Mesothelial cell of epicardium (in vitro differentiated cells): ENCODE results near the gene SMIM8. TPM values are rescaled to one million over a fixed set of nuclear protein-coding genes. Genes with fewer than 3 reads are reported as not detected.

Source experiments
- DNase-seq, 2 experiments: peaks; one replicate each; pipeline ENCODE4 v3.0.0; 2021; ENCODE audit warnings: low spot score in 2 of 2; ENCODE audit not compliant: unreplicated experiment in 2 of 2
- H3K27ac Mint-ChIP-seq: 2 replicates; pipeline ENCODE4 v1.8.0; 2021; ENCODE audit warnings: mixed read lengths
- H3K27me3 Mint-ChIP-seq: 2 replicates; pipeline ENCODE4 v1.8.0; 2021; ENCODE audit warnings: low read depth, mixed read lengths
- H3K36me3 Mint-ChIP-seq: 2 replicates; pipeline ENCODE4 v1.8.0; 2021; ENCODE audit warnings: mixed read lengths
- H3K4me1 Mint-ChIP-seq: 2 replicates; pipeline ENCODE4 v1.8.0; 2021; ENCODE audit warnings: mixed read lengths
- H3K4me3 Mint-ChIP-seq: 2 replicates; pipeline ENCODE4 v1.8.0; 2021; ENCODE audit warnings: mild to moderate bottlenecking, moderate library complexity, mixed read lengths
- H3K9me3 Mint-ChIP-seq: 2 replicates; pipeline ENCODE4 v1.8.0; 2021; ENCODE audit warnings: mixed read lengths
- total RNA-seq: library from RNA; stranded (reverse); gene quantifications from 3 replicates; pipeline ENCODE4 v1.2.1, GENCODE V29; 2021
- TF ChIP-seq, protein P1 (sequence below): fragments of 200-600 bp; sonication (generic); IDR thresholded peaks from one replicate; pipeline ENCODE4 v1.5.0; 2021; ENCODE audit warnings: antibody characterized with exemption; ENCODE audit not compliant: unreplicated experiment

The SMIM8 gene
- total RNA-seq, 1 donor from 2014 or later = 26.7 TPM

DNA sequence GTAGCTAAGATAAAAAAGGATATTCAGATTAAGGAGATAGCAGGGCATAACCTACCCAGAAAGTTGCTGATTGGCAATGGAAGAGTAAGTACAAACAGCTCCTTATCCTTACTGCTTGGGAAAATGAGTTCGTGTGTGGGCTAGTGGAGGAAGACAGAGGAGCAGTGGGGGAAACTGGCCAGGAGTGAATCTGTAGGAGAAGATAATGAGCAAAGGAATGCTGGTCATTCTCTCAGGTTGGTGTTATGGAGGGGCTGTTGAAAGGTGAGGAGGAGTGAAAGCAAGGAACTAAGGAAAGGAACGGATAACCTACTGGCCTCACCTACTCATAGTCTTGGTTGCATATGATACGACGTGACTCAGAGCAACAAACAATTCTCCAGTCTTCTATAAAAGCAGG, 14.0 kb downstream of the SMIM8 start:
- no peak for DNase-seq
- H3K36me3 Mint-ChIP-seq = peaks cover 5% of the 10 kb centered on the region
- TF ChIP-seq, protein P1, sequence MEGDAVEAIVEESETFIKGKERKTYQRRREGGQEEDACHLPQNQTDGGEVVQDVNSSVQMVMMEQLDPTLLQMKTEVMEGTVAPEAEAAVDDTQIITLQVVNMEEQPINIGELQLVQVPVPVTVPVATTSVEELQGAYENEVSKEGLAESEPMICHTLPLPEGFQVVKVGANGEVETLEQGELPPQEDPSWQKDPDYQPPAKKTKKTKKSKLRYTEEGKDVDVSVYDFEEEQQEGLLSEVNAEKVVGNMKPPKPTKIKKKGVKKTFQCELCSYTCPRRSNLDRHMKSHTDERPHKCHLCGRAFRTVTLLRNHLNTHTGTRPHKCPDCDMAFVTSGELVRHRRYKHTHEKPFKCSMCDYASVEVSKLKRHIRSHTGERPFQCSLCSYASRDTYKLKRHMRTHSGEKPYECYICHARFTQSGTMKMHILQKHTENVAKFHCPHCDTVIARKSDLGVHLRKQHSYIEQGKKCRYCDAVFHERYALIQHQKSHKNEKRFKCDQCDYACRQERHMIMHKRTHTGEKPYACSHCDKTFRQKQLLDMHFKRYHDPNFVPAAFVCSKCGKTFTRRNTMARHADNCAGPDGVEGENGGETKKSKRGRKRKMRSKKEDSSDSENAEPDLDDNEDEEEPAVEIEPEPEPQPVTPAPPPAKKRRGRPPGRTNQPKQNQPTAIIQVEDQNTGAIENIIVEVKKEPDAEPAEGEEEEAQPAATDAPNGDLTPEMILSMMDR = no peak
- H3K27ac Mint-ChIP-seq = peak overlapping the region; percentile 67
- no peaks in the 10 kb centered on the region for H3K9me3 Mint-ChIP-seq
- no peak overlapping the region for H3K4me3 Mint-ChIP-seq
- peaks cover 44% of the 10 kb centered on the region for H3K4me1 Mint-ChIP-seq
- no peaks in the 10 kb centered on the region for H3K27me3 Mint-ChIP-seq

DNA sequence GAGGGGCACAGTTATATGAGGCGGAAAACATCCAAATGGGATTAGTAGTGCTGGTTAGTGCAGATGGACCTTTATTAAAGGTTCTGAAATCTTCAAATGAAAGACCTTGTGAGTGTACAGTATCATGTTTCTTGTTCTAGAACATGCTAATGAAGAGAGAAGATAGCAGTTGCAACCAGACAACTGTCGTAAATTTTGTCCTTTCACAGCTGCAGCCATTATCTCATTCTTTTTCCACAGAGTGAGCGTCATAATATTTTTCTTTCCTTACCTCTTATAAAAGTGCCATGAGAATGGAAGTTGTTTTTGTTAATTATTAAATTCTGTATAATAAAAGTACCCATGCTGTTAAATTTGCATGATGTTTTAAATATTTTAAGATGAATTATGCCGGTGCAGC, 17.8 kb downstream of the SMIM8 start:
- H3K9me3 Mint-ChIP-seq = no peaks in the 10 kb centered on the region
- no peak overlapping the region for H3K27ac Mint-ChIP-seq
- peaks cover 63% of the 10 kb centered on the region for H3K4me1 Mint-ChIP-seq
- no peaks in the 10 kb centered on the region for H3K27me3 Mint-ChIP-seq
- H3K36me3 Mint-ChIP-seq = no peaks in the 10 kb centered on the region
- no peak overlapping the region for H3K4me3 Mint-ChIP-seq
- TF ChIP-seq, protein P1 = no peak
- DNase-seq = no peak

DNA sequence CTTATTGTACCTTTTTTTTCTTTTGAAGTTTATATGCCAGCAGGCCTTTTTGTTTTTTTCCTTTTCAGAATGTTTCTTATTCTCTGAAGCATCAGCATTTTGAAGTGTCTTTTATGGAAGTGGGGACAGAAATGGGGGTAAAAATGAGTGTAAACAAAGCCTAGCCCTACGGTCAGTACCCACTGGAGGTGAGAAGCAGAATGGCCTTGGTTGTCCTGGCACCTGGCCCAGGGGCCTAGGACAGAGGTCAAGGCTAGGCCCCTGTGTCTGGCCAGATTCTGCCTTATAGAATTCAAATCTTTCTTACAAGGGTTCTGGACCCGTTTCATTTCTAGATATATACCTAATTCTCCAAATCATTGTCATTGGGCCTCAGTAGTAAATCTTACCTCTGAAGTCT, 18.8 kb downstream of the SMIM8 start:
- Mint-ChIP-seq H3K4me1 (peaks cover 60% of the 10 kb centered on the region), H3K27ac (no peak overlapping the region), H3K36me3 (no peaks in the 10 kb centered on the region), H3K27me3 (no peaks in the 10 kb centered on the region), H3K4me3 (no peak overlapping the region), H3K9me3 (no peaks in the 10 kb centered on the region)
- no peak for DNase-seq
- TF ChIP-seq, protein P1 = no peak

DNA sequence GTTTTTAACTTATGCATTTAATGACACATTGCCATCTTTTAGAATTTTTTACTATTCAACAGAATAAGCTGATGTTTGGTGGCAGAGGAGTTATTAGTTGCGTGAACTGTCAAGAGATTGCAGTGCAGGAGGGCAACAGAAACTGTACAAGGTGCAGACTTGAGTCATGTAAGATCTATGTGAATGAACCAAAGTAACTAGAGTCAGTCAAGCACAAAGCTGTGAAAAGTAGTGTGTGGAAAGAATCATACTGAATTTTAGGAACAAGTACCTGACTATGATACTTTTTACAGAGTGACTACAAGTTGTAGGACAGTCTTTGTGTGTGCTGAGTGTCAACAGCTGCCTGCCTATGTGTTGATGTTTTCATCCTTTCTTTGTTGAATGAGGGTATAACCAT, 19.5 kb downstream of the SMIM8 start:
- Mint-ChIP-seq H3K4me1 (peaks cover 56% of the 10 kb centered on the region), H3K4me3 (no peak overlapping the region), H3K36me3 (peaks cover 4% of the 10 kb centered on the region), H3K27ac (peak overlapping the region; percentile 22), H3K9me3 (no peaks in the 10 kb centered on the region), H3K27me3 (no peaks in the 10 kb centered on the region)
- no peak for DNase-seq
- TF ChIP-seq, protein P1 = no peak

DNA sequence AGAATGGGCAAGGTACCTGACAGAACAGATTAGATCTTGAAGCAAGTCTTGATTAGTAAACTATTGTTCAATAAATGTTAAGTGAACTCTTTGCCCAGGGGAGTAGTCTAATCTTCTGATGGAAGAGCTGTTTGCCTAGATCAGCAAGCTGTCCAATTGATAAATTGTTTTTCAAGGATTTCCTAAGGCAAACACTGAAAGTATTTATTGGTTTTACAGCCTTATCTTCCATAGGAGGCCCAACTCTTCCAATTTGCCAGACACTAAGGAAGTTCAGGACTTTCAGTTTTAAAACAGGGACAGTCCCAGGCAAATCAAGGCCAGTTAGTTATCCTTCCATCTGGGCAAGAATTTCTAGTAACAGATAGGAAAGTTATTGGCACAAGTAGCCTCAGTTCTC, 20.4 kb downstream of the SMIM8 start:
- Mint-ChIP-seq H3K4me3 (no peak overlapping the region), H3K36me3 (peaks cover 5% of the 10 kb centered on the region), H3K4me1 (peaks cover 54% of the 10 kb centered on the region), H3K27ac (peak overlapping the region; percentile 4), H3K27me3 (no peaks in the 10 kb centered on the region), H3K9me3 (no peaks in the 10 kb centered on the region)
- TF ChIP-seq, protein P1 = no peak
- no peak for DNase-seq

DNA sequence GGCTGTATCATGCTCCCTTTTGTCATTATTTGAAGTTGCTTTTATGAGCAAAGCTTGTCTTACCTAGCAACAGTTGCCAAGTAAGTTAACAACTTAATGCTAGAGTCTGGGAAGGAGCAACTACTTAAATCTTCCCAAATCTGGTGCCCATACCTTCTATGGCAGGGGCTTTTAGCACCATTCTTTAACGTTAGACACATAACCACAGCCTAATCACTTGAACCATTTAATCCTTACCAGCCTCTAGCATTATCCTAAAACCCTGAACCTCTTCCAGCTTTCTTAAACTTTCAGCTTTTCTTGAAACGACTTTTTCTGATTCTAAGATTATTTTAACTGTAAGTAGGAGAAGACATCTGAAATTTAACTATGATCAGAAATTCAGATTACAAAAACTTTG, 22.3 kb downstream of the SMIM8 start, which contains the start of gene C6orf163:
TSS of gene C6orf163 (plus strand) at position 83 of the 400 bp plus-strand sequence. CDS start at position 370, 287 bp downstream.
- no peak within 1 kb of the TSS for H3K4me3 Mint-ChIP-seq
- no peak for DNase-seq
- peak within 1 kb of the TSS; percentile 58 for H3K27ac Mint-ChIP-seq
- peaks cover 39% of the 10 kb centered on the region for H3K4me1 Mint-ChIP-seq
- TF ChIP-seq, protein P1 = no peak
- peaks cover 5% of the 10 kb centered on the region for H3K36me3 Mint-ChIP-seq
- no peaks in the 10 kb centered on the region for H3K27me3 Mint-ChIP-seq
- H3K9me3 Mint-ChIP-seq = no peaks in the 10 kb centered on the region
